K562 (cell line): ENCODE data around the gene DOCK4.

ENCODE experiments used
- CREB1 ChIP-seq, 2 experiments: sonication (generic) in 1 of 2; formaldehyde crosslinking in 1 of 2; IDR thresholded peaks; 2 replicates each; pipeline versions ENCODE4 v1.6.1 to v1.8.0; 2012 to 2022; ENCODE audit warnings: inconsistent platforms in 1 of 2, mild to moderate bottlenecking in 1 of 2, missing genetic modification reagents in 1 of 2, moderate library complexity in 1 of 2
- CTCF ChIP-seq, 3 experiments: IDR thresholded peaks in 2 of 3; conservative IDR thresholded peaks in 1 of 3; 2 replicates each; pipeline ENCODE4 v1.5.1; 2011 to 2012; ENCODE audit warnings: low read length in 3 of 3, mild to moderate bottlenecking in 3 of 3, control low read depth in 2 of 3, improper control_type of control experiment in 1 of 3, inconsistent platforms in 1 of 3, low read depth in 1 of 3, mixed read lengths in 1 of 3, moderate library complexity in 1 of 3; ENCODE audit not compliant: insufficient read depth in 2 of 3
- E2F1 ChIP-seq: sonication (generic); formaldehyde crosslinking; IDR thresholded peaks from 2 replicates; pipeline ENCODE4 v1.8.1; 2023; ENCODE audit warnings: mild to moderate bottlenecking, missing genetic modification reagents, moderate library complexity
- KLF1 ChIP-seq: fragments of 450-650 bp; IDR thresholded peaks from 2 replicates; pipeline ENCODE4 v1.6.1; 2016; ENCODE audit warnings: missing genetic modification characterization, missing compliant biosample characterization
- POLR2A ChIP-seq: fragments of 450-650 bp; conservative IDR thresholded peaks from 2 replicates; pipeline ENCODE4 v1.6.1; 2016
- POLR2AphosphoS5 ChIP-seq: IDR thresholded peaks from 2 replicates; pipeline ENCODE4 v1.6.1; 2011; ENCODE audit warnings: mild to moderate bottlenecking, low read depth, low read length, moderate library complexity; ENCODE audit not compliant: control insufficient read depth, insufficient read depth
- SMARCA5 ChIP-seq: fragments of 450-650 bp; IDR thresholded peaks from 2 replicates; pipeline ENCODE4 v1.6.1; 2016
- SMARCE1 ChIP-seq: fragments of 450-650 bp; IDR thresholded peaks from 2 replicates; pipeline ENCODE4 v1.7.1; 2016; ENCODE audit warnings: mild to moderate bottlenecking
- ZNF644 ChIP-seq: fragments of 200-800 bp; sonication (Bioruptor generic); IDR thresholded peaks from 2 replicates; pipeline ENCODE4 v1.6.1; 2016; ENCODE audit warnings: low read depth, missing genetic modification characterization, missing compliant biosample characterization
- TF ChIP-seq, protein P1 (sequence below): sonication (generic); formaldehyde crosslinking; IDR thresholded peaks from 2 replicates; pipeline ENCODE4 v1.8.1; 2022; ENCODE audit warnings: missing genetic modification reagents
- TF ChIP-seq, protein P2 (sequence below): fragments of 450-650 bp; IDR thresholded peaks from 2 replicates; pipeline ENCODE4 v1.6.1; 2016; ENCODE audit warnings: antibody characterized with exemption
- TF ChIP-seq, protein P3 (sequence below): sonication (generic); formaldehyde crosslinking; IDR thresholded peaks from 2 replicates; pipeline ENCODE4 v1.8.0; 2023; ENCODE audit warnings: mild to moderate bottlenecking, missing genetic modification reagents

- TF ChIP-seq SMARCE1 (no peak), KLF1 (tag) (no peak), CTCF (IDR thresholded peaks at IDR 0.05 in 2 of 3, conservative IDR thresholded peaks at IDR 0.05 in 1 of 3; ENCODE audit: insufficient read depth in 2 of 3, low read depth in 1 of 3, low read length in 3 of 3) (no peak), SMARCA5 (no peak), E2F1 (no peak), ZNF644 (no peak), CREB1 (IDR thresholded peaks at IDR 0.05) (no peak), CREB1 (CRISPR knock-in tag; IDR thresholded peaks at IDR 0.05) (no peak), POLR2AphosphoS5 (no peak), POLR2A (no peak)
- TF ChIP-seq, protein P1, sequence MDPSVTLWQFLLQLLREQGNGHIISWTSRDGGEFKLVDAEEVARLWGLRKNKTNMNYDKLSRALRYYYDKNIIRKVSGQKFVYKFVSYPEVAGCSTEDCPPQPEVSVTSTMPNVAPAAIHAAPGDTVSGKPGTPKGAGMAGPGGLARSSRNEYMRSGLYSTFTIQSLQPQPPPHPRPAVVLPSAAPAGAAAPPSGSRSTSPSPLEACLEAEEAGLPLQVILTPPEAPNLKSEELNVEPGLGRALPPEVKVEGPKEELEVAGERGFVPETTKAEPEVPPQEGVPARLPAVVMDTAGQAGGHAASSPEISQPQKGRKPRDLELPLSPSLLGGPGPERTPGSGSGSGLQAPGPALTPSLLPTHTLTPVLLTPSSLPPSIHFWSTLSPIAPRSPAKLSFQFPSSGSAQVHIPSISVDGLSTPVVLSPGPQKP: no peak
- TF ChIP-seq, protein P2, sequence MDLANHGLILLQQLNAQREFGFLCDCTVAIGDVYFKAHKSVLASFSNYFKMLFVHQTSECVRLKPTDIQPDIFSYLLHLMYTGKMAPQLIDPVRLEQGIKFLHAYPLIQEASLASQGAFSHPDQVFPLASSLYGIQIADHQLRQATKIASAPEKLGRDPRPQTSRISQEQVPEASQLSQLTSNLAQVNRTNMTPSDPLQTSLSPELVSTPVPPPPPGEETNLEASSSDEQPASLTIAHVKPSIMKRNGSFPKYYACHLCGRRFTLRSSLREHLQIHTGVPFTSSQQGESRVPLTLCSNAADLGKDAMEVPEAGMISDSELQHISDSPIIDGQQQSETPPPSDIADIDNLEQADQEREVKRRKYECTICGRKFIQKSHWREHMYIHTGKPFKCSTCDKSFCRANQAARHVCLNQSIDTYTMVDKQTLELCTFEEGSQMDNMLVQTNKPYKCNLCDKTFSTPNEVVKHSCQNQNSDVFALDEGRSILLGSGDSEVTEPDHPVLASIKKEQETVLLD: no peak
- TF ChIP-seq, protein P3, sequence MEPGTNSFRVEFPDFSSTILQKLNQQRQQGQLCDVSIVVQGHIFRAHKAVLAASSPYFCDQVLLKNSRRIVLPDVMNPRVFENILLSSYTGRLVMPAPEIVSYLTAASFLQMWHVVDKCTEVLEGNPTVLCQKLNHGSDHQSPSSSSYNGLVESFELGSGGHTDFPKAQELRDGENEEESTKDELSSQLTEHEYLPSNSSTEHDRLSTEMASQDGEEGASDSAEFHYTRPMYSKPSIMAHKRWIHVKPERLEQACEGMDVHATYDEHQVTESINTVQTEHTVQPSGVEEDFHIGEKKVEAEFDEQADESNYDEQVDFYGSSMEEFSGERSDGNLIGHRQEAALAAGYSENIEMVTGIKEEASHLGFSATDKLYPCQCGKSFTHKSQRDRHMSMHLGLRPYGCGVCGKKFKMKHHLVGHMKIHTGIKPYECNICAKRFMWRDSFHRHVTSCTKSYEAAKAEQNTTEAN (CRISPR knock-in tag): no peak
These were observed 421.9 kb downstream of the DOCK4 start for GRCh38 chr7:111784296-111784695.
